ENCODE measurements around the gene NAV3. TPM values are rescaled to one million over a fixed set of nuclear protein-coding genes. Genes with fewer than 3 reads are reported as not detected.

Gene NAV3
- total RNA-seq, 1 experiment from 2014 or later, result 6.8 TPM

DNA sequence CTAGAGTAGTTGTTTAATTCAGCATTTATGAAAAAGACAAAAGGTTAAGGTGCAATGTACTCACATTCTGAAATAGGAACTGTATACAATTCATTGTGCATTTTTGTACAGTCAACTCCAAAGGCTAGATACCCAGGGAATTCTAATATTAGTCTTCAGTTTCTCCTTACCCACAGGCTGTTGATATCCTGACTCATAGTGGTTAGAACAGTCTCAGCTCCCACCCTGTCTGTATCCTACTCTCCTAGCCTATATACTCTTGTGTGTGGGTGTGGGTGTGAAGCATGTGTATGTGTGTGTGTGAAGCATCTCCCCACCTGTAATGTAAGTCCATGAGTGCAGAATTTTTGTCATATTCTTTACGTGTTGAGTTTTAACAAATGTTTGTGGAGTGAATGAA is 229.5 kb downstream of the NAV3 start:
- Histone ChIP-seq H3K27ac (ENCODE audit: low read length) (no peak overlapping the region), H3K4me2 (ENCODE audit: low read length) (no peak overlapping the region), H4K20me1 (ENCODE audit: low read length) (no peaks in the 10 kb centered on the region), H3F3A (ENCODE audit: low read length, unreplicated experiment) (no peaks in the 10 kb centered on the region), H3K4me1 (ENCODE audit: insufficient read depth, low read length) (0 out of 2 replicates have a peak, but pooled peaks cover 4% of the 10 kb centered on the region), H3K9me3 (ENCODE audit: low read length) (no peaks in the 10 kb centered on the region), H3K36me3 (ENCODE audit: low read depth, low read length) (no peaks in the 10 kb centered on the region), H3K4me3 (ENCODE audit: low read length) (no peak overlapping the region), H3K9me2 (replicated peaks; ENCODE audit: low read length) (no peaks in the 10 kb centered on the region), H2AFZ (ENCODE audit: low read length) (no peak overlapping the region), H3K9ac (ENCODE audit: low read length) (no peak overlapping the region), H3K27me3 (ENCODE audit: low read length) (no peaks in the 10 kb centered on the region), H3K79me2 (ENCODE audit: low read length) (no peaks in the 10 kb centered on the region)
- intact Hi-C loops (cut with micrococcal nuclease), result no loop called here
- ChIA-PET POLR2A (ENCODE audit: unreplicated experiment) (interaction anchor here (0.7 kb wide), 1 partner anchor 1749 kb away, joined by 4 read pairs; no protein-coding TSS in a partner anchor), CTCF (no interaction called here)
- no TSS peak for BruUV-seq (replicated peaks)
- peak; percentile 27 for DNase-seq
- ATAC-seq, result peak; percentile 64
- TF ChIP-seq, protein P1, sequence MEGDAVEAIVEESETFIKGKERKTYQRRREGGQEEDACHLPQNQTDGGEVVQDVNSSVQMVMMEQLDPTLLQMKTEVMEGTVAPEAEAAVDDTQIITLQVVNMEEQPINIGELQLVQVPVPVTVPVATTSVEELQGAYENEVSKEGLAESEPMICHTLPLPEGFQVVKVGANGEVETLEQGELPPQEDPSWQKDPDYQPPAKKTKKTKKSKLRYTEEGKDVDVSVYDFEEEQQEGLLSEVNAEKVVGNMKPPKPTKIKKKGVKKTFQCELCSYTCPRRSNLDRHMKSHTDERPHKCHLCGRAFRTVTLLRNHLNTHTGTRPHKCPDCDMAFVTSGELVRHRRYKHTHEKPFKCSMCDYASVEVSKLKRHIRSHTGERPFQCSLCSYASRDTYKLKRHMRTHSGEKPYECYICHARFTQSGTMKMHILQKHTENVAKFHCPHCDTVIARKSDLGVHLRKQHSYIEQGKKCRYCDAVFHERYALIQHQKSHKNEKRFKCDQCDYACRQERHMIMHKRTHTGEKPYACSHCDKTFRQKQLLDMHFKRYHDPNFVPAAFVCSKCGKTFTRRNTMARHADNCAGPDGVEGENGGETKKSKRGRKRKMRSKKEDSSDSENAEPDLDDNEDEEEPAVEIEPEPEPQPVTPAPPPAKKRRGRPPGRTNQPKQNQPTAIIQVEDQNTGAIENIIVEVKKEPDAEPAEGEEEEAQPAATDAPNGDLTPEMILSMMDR (conservative IDR thresholded peaks at IDR 0.05; ENCODE audit: low read depth, low read length), result no peak
- TF ChIP-seq EZH2phosphoT487 (IDR thresholded peaks at IDR 0.05; ENCODE audit: borderline replicate concordance, low read length), result no peak
- no peak for TF ChIP-seq EZH2 (IDR thresholded peaks at IDR 0.05; ENCODE audit: low read length, unreplicated experiment)

DNA sequence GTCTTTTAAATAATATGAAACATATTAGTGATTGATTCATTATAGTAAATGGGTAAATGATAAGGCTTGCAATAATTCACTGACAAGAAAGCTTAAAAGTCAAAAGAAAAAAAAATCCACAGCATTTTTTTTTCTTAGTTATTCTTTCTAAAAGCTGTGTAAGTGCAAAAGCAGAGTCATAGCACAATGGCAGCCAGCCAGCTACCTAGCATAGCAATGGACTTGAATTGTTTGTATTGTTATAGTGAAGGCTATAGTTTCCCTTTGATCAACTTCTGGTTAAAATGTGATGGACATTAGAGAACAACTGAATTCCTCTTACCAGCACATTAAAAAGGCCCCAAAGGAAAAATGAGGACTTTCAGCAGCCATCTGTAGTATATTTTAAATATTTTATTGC is 232.1 kb downstream of the NAV3 start:
- CTCF ChIA-PET, result no interaction called here
- intact Hi-C loops (cut with micrococcal nuclease), result no loop called here
- no peak overlapping the region for H3K9ac ChIP-seq (ENCODE audit: low read length)
- H4K20me1 ChIP-seq (ENCODE audit: low read length), result no peaks in the 10 kb centered on the region
- H3K27me3 ChIP-seq (ENCODE audit: low read length), result no peaks in the 10 kb centered on the region
- no peak overlapping the region for H3K4me3 ChIP-seq (ENCODE audit: low read length)
- H3K9me2 ChIP-seq (replicated peaks; ENCODE audit: low read length), result no peaks in the 10 kb centered on the region
- 0 out of 2 replicates have a peak, but pooled peaks cover 4% of the 10 kb centered on the region for H3K4me1 ChIP-seq (ENCODE audit: insufficient read depth, low read length)
- peak; percentile 40 for DNase-seq
- no peaks in the 10 kb centered on the region for H3K36me3 ChIP-seq (ENCODE audit: low read depth, low read length)
- no peak overlapping the region for H3K4me2 ChIP-seq (ENCODE audit: low read length)
- H2AFZ ChIP-seq (ENCODE audit: low read length), result no peak overlapping the region
- POLR2A ChIA-PET (ENCODE audit: unreplicated experiment), result no interaction called here
- no peaks in the 10 kb centered on the region for H3F3A ChIP-seq (ENCODE audit: low read length, unreplicated experiment)
- no peak overlapping the region for H3K27ac ChIP-seq (ENCODE audit: low read length)
- no peak for TF ChIP-seq EZH2phosphoT487 (IDR thresholded peaks at IDR 0.05; ENCODE audit: borderline replicate concordance, low read length)
- TF ChIP-seq, protein P1 (conservative IDR thresholded peaks at IDR 0.05; ENCODE audit: low read depth, low read length), result no peak
- no peak for TF ChIP-seq EZH2 (IDR thresholded peaks at IDR 0.05; ENCODE audit: low read length, unreplicated experiment)
- BruUV-seq (replicated peaks), result no TSS peak
- peak; percentile 35; the same call in 1 of the 2 replicates for ATAC-seq
- H3K79me2 ChIP-seq (ENCODE audit: low read length), result no peaks in the 10 kb centered on the region
- H3K9me3 ChIP-seq (ENCODE audit: low read length), result no peaks in the 10 kb centered on the region

DNA sequence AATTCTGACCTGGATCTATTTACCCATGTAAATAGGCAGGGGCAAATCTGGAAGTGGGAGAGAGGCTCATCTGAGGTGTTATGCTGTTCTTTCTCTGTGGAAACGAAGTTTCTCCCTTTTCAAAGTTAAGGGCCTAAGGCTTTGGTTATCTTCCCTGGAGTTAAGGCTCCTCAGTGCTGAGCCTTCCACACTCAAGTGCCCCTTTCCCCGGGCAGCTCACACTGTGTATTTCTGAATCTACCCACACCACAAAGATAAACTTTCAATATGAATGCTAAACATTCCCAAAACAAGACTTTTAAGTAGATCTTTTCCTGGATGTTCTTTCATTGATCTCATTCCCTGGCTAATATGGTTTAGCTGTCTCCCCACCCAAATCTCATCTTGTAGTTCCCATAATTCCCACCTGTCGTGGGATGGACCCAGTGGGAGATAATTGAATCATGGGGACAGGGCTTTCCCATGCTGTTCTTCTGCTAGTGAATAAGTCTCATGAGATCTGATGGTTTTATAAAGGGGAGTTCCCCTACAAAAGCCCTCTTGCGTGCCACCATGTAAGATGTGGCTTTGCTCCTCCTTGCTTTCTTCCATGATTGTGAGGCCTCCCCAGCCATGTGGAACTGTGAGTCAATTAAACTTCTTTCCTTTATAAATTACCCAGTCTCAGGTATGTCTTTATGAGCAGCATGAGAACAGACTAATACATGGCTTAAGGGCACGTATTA is 251.1 kb downstream of the NAV3 start:
- intact Hi-C loops (cut with micrococcal nuclease), result no loop called here
- ATAC-seq (no peak), DNase-seq (no peak)
- no peak overlapping the region for H2AFZ ChIP-seq (ENCODE audit: low read length)
- no peaks in the 10 kb centered on the region for H3K27me3 ChIP-seq (ENCODE audit: low read length)
- H4K20me1 ChIP-seq (ENCODE audit: low read length), result no peaks in the 10 kb centered on the region
- no peak overlapping the region for H3K9ac ChIP-seq (ENCODE audit: low read length)
- TF ChIP-seq, protein P1 (conservative IDR thresholded peaks at IDR 0.05; ENCODE audit: low read depth, low read length), result no peak
- TF ChIP-seq EZH2 (IDR thresholded peaks at IDR 0.05; ENCODE audit: low read length, unreplicated experiment), result no peak
- TF ChIP-seq EZH2phosphoT487 (IDR thresholded peaks at IDR 0.05; ENCODE audit: borderline replicate concordance, low read length), result no peak
- H3K36me3 ChIP-seq (ENCODE audit: low read depth, low read length), result no peaks in the 10 kb centered on the region
- H3K9me3 ChIP-seq (ENCODE audit: low read length), result no peaks in the 10 kb centered on the region
- no peak overlapping the region for H3K4me3 ChIP-seq (ENCODE audit: low read length)
- H3F3A ChIP-seq (ENCODE audit: low read length, unreplicated experiment), result no peaks in the 10 kb centered on the region
- ChIA-PET POLR2A (ENCODE audit: unreplicated experiment) (interaction anchor here (0.7 kb wide), 1 partner anchor 16 kb away, joined by 6 read pairs; no protein-coding TSS in a partner anchor), CTCF (no interaction called here)
- no peak overlapping the region for H3K4me2 ChIP-seq (ENCODE audit: low read length)
- no peaks in the 10 kb centered on the region; the same call in 1 of the 2 replicates for H3K4me1 ChIP-seq (ENCODE audit: insufficient read depth, low read length)
- H3K27ac ChIP-seq (ENCODE audit: low read length), result no peak overlapping the region
- H3K9me2 ChIP-seq (replicated peaks; ENCODE audit: low read length), result no peaks in the 10 kb centered on the region
- no TSS peak for BruUV-seq (replicated peaks)
- no peaks in the 10 kb centered on the region for H3K79me2 ChIP-seq (ENCODE audit: low read length)

Data from PC-3 (cell line).